ENCODE data around the gene ARID3A.

ARID3A gene

GRCh38 chr19:1000095-1000494, 74.3 kb downstream of the ARID3A start, which contains the start of gene GRIN3B:
Gene GRIN3B (plus strand): TSS chr19:1000419. CDS start chr19:1000438, 19 bp downstream.
- TF ChIP-seq CTCF (IDR thresholded peaks at IDR 0.05; ENCODE audit: control insufficient read depth, insufficient read depth, low read depth, low read length, missing control alignments), result peak; percentile 56
- H3K4me3 ChIP-seq (ENCODE audit: control insufficient read depth, low read depth, low read length), result no peak within 1 kb of the TSS
- no peak for DNase-seq (ENCODE audit: low read depth)

GRCh38 chr19:1000591-1001537, 75.0 kb downstream of the ARID3A start:
- no peak for DNase-seq (ENCODE audit: low read depth)
- TF ChIP-seq CTCF (IDR thresholded peaks at IDR 0.05; ENCODE audit: control insufficient read depth, insufficient read depth, low read depth, low read length, missing control alignments), result no peak
- no peak overlapping the region for H3K4me3 ChIP-seq (ENCODE audit: control insufficient read depth, low read depth, low read length)

GRCh38 chr19:1001538-1002166, 75.8 kb downstream of the ARID3A start:
- peak; percentile 88 for TF ChIP-seq CTCF (IDR thresholded peaks at IDR 0.05; ENCODE audit: control insufficient read depth, insufficient read depth, low read depth, low read length, missing control alignments)
- no peak overlapping the region for H3K4me3 ChIP-seq (ENCODE audit: control insufficient read depth, low read depth, low read length)
- no peak for DNase-seq (ENCODE audit: low read depth)

GRCh38 chr19:1002600-1002999, 76.8 kb downstream of the ARID3A start:
- TF ChIP-seq CTCF (IDR thresholded peaks at IDR 0.05; ENCODE audit: control insufficient read depth, insufficient read depth, low read depth, low read length, missing control alignments), result no peak
- no peak overlapping the region for H3K4me3 ChIP-seq (ENCODE audit: control insufficient read depth, low read depth, low read length)
- DNase-seq (ENCODE audit: low read depth), result no peak

DNA sequence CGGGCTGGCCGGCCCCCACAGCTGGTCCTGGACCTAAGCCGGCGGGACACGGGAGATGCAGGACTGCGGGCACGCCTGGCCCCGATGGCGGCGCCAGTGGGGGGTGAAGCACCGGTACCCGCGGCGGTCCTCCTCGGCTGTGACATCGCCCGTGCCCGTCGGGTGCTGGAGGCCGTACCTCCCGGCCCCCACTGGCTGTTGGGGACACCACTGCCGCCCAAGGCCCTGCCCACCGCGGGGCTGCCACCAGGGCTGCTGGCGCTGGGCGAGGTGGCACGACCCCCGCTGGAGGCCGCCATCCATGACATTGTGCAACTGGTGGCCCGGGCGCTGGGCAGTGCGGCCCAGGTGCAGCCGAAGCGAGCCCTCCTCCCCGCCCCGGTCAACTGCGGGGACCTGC, 77.4 kb downstream of the ARID3A start:
- no peak for TF ChIP-seq CTCF (IDR thresholded peaks at IDR 0.05; ENCODE audit: control insufficient read depth, insufficient read depth, low read depth, low read length, missing control alignments)
- H3K4me3 ChIP-seq (ENCODE audit: control insufficient read depth, low read depth, low read length), result no peak overlapping the region
- DNase-seq (ENCODE audit: low read depth), result no peak

DNA sequence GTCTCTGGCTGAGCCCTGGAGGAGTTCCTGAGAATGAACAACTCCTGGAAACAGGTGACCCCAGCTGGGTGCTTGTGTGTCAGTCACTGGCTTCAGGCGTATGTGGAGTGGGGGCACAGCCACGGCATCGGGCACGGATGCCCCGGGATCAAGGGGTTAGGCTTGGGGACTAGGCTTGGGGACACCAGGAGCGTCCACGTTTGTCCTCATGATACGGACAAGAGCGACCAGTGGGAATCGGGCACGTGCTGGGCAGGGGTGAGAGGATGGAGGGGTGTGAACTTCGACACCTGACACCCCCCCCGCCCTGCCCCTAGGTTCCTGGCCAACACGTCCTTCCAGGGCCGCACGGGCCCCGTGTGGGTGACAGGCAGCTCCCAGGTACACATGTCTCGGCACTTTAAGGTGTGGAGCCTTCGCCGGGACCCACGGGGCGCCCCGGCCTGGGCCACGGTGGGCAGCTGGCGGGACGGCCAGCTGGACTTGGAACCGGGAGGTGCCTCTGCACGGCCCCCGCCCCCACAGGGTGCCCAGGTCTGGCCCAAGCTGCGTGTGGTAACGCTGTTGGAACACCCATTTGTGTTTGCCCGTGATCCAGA, 78.5 kb downstream of the ARID3A start:
- TF ChIP-seq CTCF (IDR thresholded peaks at IDR 0.05; ENCODE audit: control insufficient read depth, insufficient read depth, low read depth, low read length, missing control alignments), result no peak
- H3K4me3 ChIP-seq (ENCODE audit: control insufficient read depth, low read depth, low read length), result no peak overlapping the region
- no peak for DNase-seq (ENCODE audit: low read depth)

Measured in AG09309 (cell line).